B cell (primary cell): ENCODE results near the gene CCDC102A. TPM values are rescaled to one million over a fixed set of nuclear protein-coding genes. Genes with fewer than 3 reads are reported as not detected.

Experiments
- ATAC-seq: fragments of 200-7000 bp; cut with Tn5 transposase; one replicate; pipeline ENCODE4 v1.10.0; 2021; ENCODE audit warnings: low read depth, mild to moderate bottlenecking, moderate number of reproducible peaks, moderate library complexity
- CTCF ChIA-PET: fragments of 350-600 bp; sonication (Branson Sonifier 250); formaldehyde crosslinking; loops from one replicate; lab custom pipeline; 2021; ENCODE audit warnings: antibody characterized with exemption, inconsistent platforms; lab: Charles Lee
- POLR2A ChIA-PET: fragments of 350-600 bp; sonication (Branson Sonifier 250); formaldehyde crosslinking; loops from one replicate; lab custom pipeline; 2021; ENCODE audit warnings: antibody characterized with exemption; lab: Charles Lee
- DNase-seq: peaks from one replicate; pipeline ENCODE4 v3.0.0; 2013
- H2AFZ ChIP-seq: 2 replicates; pipeline ENCODE4 v1.6.1; 2012; ENCODE audit warnings: mild to moderate bottlenecking, low read depth, low read length; ENCODE audit not compliant: insufficient read depth, poor library complexity, severe bottlenecking
- H3K27ac ChIP-seq, 2 donors: 1 replicate in 1 of 2; 2 replicates in 1 of 2; pipeline ENCODE4 v1.5.1; 2012 to 2013; ENCODE audit warnings: low read length in 2 of 2, mild to moderate bottlenecking in 2 of 2, moderate library complexity in 1 of 2
- H3K27me3 ChIP-seq, 4 experiments: fragments of 200-600 bp in 1 of 4; sonication (generic) in 1 of 4; replicated peaks in 1 of 4; 1 replicate in 2 of 4; 2 replicates in 2 of 4; pipeline versions ENCODE4 v1.6.1 to v1.7.0; 2013 to 2016; ENCODE audit warnings: low read length in 3 of 4, mild to moderate bottlenecking in 2 of 4, mixed read lengths in 1 of 4, moderate library complexity in 1 of 4; ENCODE audit not compliant: insufficient read depth in 4 of 4, control insufficient read depth in 3 of 4; ENCODE audit errors: control extremely low read depth in 1 of 4
- H3K36me3 ChIP-seq, 2 experiments: replicated peaks in 1 of 2; 1 replicate in 1 of 2; 2 replicates in 1 of 2; pipeline versions ENCODE4 v1.6.1 to v1.7.1; 2013; ENCODE audit warnings: low read length in 1 of 2; ENCODE audit not compliant: insufficient read depth in 2 of 2, control insufficient read depth in 1 of 2; ENCODE audit errors: control extremely low read depth in 1 of 2, extremely low read depth in 1 of 2
- H3K4me1 ChIP-seq, 2 donors: fragments of 200-600 bp in 1 of 2; sonication (generic) in 1 of 2; 1 replicate in 1 of 2; 2 replicates in 1 of 2; pipeline versions ENCODE4 v1.5.1 to v1.6.1; 2013 to 2017; ENCODE audit warnings: low read length in 2 of 2; ENCODE audit not compliant: control insufficient read depth in 2 of 2, insufficient read depth in 2 of 2
- H3K4me2 ChIP-seq: replicated peaks from 2 replicates; pipeline ENCODE3; 2012; ENCODE audit warnings: mild to moderate bottlenecking, low read depth, low read length; ENCODE audit not compliant: poor library complexity, severe bottlenecking
- H3K4me3 ChIP-seq, 5 experiments: fragments of 200-600 bp in 1 of 5; sonication (generic) in 1 of 5; 1 replicate in 3 of 5; 2 replicates in 2 of 5; pipeline versions ENCODE4 v1.5.1 to v1.7.0; 2011 to 2016; ENCODE audit warnings: low read length in 4 of 5, mild to moderate bottlenecking in 4 of 5, low read depth in 2 of 5, control low read depth in 1 of 5, moderate library complexity in 1 of 5; ENCODE audit not compliant: insufficient read depth in 1 of 5; ENCODE audit errors: control extremely low read depth in 1 of 5, extremely low read depth in 1 of 5
- H3K79me2 ChIP-seq: fragments of 200-600 bp; sonication (generic); one replicate; pipeline ENCODE4 v1.6.0; 2016; ENCODE audit warnings: low read length; ENCODE audit not compliant: control insufficient read depth, insufficient read depth
- H3K9ac ChIP-seq: fragments of 200-600 bp; sonication (generic); 2 replicates; pipeline ENCODE4 v1.6.1; 2017; ENCODE audit warnings: mild to moderate bottlenecking, low read length, moderate library complexity
- H3K9me3 ChIP-seq, 3 donors: one replicate each; pipeline versions ENCODE4 v1.6.1 to v1.7.1; 2013; ENCODE audit warnings: low read length in 2 of 3; ENCODE audit not compliant: control insufficient read depth in 2 of 3, insufficient read depth in 1 of 3; ENCODE audit errors: control extremely low read depth in 1 of 3
- H4K20me1 ChIP-seq: 2 replicates; pipeline ENCODE4 v1.6.0; 2012; ENCODE audit warnings: mild to moderate bottlenecking, low read length; ENCODE audit not compliant: insufficient read depth, control insufficient read depth, poor library complexity, severe bottlenecking
- H3K27ac Mint-ChIP-seq: one replicate; pipeline ENCODE4 v1.8.0; 2021; ENCODE audit warnings: mixed read lengths
- H3K27me3 Mint-ChIP-seq: one replicate; pipeline ENCODE4 v1.8.0; 2021; ENCODE audit warnings: mixed read lengths
- H3K4me1 Mint-ChIP-seq: one replicate; pipeline ENCODE4 v1.8.0; 2021; ENCODE audit warnings: mixed read lengths
- H3K4me3 Mint-ChIP-seq: one replicate; pipeline ENCODE4 v1.8.0; 2021; ENCODE audit warnings: mixed read lengths
- H3K9me3 Mint-ChIP-seq: one replicate; pipeline ENCODE4 v1.8.0; 2022; ENCODE audit warnings: mixed read lengths; ENCODE audit not compliant: insufficient read depth
- CTCF ChIP-seq: fragments of 200-600 bp; IDR thresholded peaks from one replicate; pipeline ENCODE4 v1.8.0; 2022; ENCODE audit warnings: antibody characterized with exemption, mild to moderate bottlenecking
- EZH2 ChIP-seq: IDR thresholded peaks from 2 replicates; pipeline ENCODE4 v1.6.1; 2012; ENCODE audit warnings: borderline replicate concordance, low read depth, mild to moderate bottlenecking, moderate library complexity, low read length; ENCODE audit not compliant: insufficient read depth, poor library complexity, severe bottlenecking
- WGBS: methylation state at CpG from one replicate; pipeline ENCODE4 v1.1.5; 2013; ENCODE audit warnings: missing lambda C conversion rate; ENCODE audit not compliant: insufficient coverage; 5-methylcytosine and 5-hydroxymethylcytosine counted together
- intact Hi-C: fragments of 100-400 bp; cut with micrococcal nuclease; formaldehyde crosslinking; loops from one replicate; pipeline ENCODE4 v1.10.0; 2022
- polyA plus RNA-seq: library from polyadenylated mRNA; depleted of rRNA; stranded (reverse); fragments of >200 nt; gene quantifications from 2 replicates; pipeline ENCODE4 v1.2.3, GENCODE V29; 2012
- total RNA-seq, 2 donors: library from RNA; stranded (reverse); fragments of 120-200 nt in 1 of 2; gene quantifications; 1 replicate in 1 of 2; 2 replicates in 1 of 2; pipeline versions ENCODE4 v1.2.3 to v1.2.4, GENCODE V29; 2013 to 2022

Gene CCDC102A
- total and polyA plus RNA-seq, 2 donors (not counting 1 experiment from before 2014, with no cell fraction given) = 14.5 to 14.7 TPM

GRCh38 chr16:57555831-57556230 is 19.5 kb upstream of the CCDC102A start:
- H4K20me1 ChIP-seq = peaks cover 68% of the 10 kb centered on the region
- no peak overlapping the region for H3K9ac ChIP-seq
- H3K9me3 Mint-ChIP-seq = peaks cover 7% of the 10 kb centered on the region
- peaks cover 0 to 6% (median 6%) of the 10 kb centered on the region in 3 donors for H3K9me3 ChIP-seq
- peak overlapping the region; percentile 43 for H3K27ac Mint-ChIP-seq
- ATAC-seq (no peak), DNase-seq (no peak)
- WGBS = no CpG with 5 or more reads among the region's 3 CpGs
- H3K4me1 Mint-ChIP-seq = peaks cover 62% of the 10 kb centered on the region
- intact Hi-C loops = no loop called here
- no peak overlapping the region for H3K4me3 ChIP-seq
- CTCF ChIA-PET = interaction anchor here (2.5 kb wide), 1 partner anchor 20 kb away, joined by 9 read pairs; no protein-coding TSS in a partner anchor
- no peaks in the 10 kb centered on the region for H3K27me3 Mint-ChIP-seq
- H3K79me2 ChIP-seq = peaks cover 94% of the 10 kb centered on the region
- TF ChIP-seq EZH2 = no peak
- TF ChIP-seq CTCF = no peak
- H3K4me1 ChIP-seq = peaks cover 15 to 21% of the 10 kb centered on the region in 2 donors
- H3K4me2 ChIP-seq = no peak overlapping the region
- peaks cover 5 to 37% of the 10 kb centered on the region in 2 experiments for H3K36me3 ChIP-seq
- no peaks in the 10 kb centered on the region for H3K27me3 ChIP-seq
- POLR2A ChIA-PET = no interaction called here
- no peak overlapping the region for H2AFZ ChIP-seq
- H3K4me3 Mint-ChIP-seq = no peak overlapping the region
- no peak overlapping the region for H3K27ac ChIP-seq

- peaks cover 49% of the 10 kb centered on the region for H4K20me1 ChIP-seq
- H3K79me2 ChIP-seq = peaks cover 94% of the 10 kb centered on the region
- Mint-ChIP-seq H3K4me1 (peaks cover 62% of the 10 kb centered on the region), H3K4me3 (no peak overlapping the region), H3K27me3 (no peaks in the 10 kb centered on the region), H3K27ac (peak overlapping the region; percentile 56), H3K9me3 (peaks cover 4% of the 10 kb centered on the region)
- ChIA-PET POLR2A (interaction anchor here (1.6 kb wide), 1 partner anchor 8 kb away, joined by 4 read pairs; the partner anchor contains the start of gene ADGRG5), CTCF (interaction anchor here (1.6 kb wide), 1 partner anchor 8 kb away, joined by 5 read pairs; the partner anchor contains the start of gene ADGRG5)
- H3K4me2 ChIP-seq = no peak overlapping the region
- H3K4me3 ChIP-seq = no peak overlapping the region
- H3K9me3 ChIP-seq = peaks cover 0 to 4% (median 3%) of the 10 kb centered on the region in 3 donors
- H3K27ac ChIP-seq = no peak overlapping the region
- no peaks in the 10 kb centered on the region for H3K27me3 ChIP-seq
- intact Hi-C loops = no loop called here
- TF ChIP-seq EZH2 = no peak
- no peak for TF ChIP-seq CTCF
- no peak for DNase-seq
- no peak overlapping the region for H3K9ac ChIP-seq
- WGBS = no CpG with 5 or more reads among the region's 3 CpGs
- H2AFZ ChIP-seq = no peak overlapping the region
- H3K4me1 ChIP-seq = peaks cover 35 to 41% of the 10 kb centered on the region in 2 donors
- no peak for ATAC-seq
- H3K36me3 ChIP-seq = peaks cover 2 to 29% of the 10 kb centered on the region in 2 experiments
Measured at GRCh38 chr16:57551057-57551456, 14.7 kb upstream of the CCDC102A start.
